SU-DHL-6 (cell line): ENCODE results near the gene LTBP2.

ENCODE experiments used
- EZH2phosphoT487 ChIP-seq: fragments of 200-600 bp; sonication (generic), shearing (Covaris generic); conservative IDR thresholded peaks from 2 replicates; pipeline ENCODE4 v1.6.1; 2018; ENCODE audit warnings: mild to moderate bottlenecking, antibody characterized with exemption, low read length, moderate library complexity, mixed read lengths
- TF ChIP-seq, protein P1 (sequence below): fragments of 200-600 bp; sonication (generic); IDR thresholded peaks from one replicate; pipeline ENCODE4 v1.5.1; 2017; ENCODE audit warnings: antibody characterized with exemption, mild to moderate bottlenecking, low read length, moderate library complexity; ENCODE audit not compliant: insufficient read depth, poor library complexity, severe bottlenecking

DNA sequence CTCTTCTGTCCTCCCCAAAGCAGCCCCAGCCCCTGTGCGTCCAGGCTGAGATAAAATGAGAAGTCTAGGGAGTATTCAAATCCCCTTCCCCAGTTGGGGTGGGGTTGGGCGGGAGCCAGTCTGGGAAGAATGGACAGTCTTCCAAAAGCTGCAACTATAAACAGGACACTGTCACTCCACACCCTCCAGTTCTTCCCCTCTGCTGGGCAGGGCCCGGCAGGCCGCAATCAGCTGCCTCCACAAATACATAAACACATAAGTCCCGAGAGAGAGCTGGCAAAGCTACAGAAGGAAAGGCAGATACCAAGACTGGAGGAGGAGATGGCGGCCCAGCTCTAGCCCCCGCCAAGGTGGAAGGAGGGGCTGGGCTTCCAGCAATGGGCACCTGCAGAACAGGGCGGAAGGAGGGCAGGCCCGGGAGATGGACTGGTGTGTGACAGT is 12.7 kb downstream of the LTBP2 start:
- TF ChIP-seq, protein P1, sequence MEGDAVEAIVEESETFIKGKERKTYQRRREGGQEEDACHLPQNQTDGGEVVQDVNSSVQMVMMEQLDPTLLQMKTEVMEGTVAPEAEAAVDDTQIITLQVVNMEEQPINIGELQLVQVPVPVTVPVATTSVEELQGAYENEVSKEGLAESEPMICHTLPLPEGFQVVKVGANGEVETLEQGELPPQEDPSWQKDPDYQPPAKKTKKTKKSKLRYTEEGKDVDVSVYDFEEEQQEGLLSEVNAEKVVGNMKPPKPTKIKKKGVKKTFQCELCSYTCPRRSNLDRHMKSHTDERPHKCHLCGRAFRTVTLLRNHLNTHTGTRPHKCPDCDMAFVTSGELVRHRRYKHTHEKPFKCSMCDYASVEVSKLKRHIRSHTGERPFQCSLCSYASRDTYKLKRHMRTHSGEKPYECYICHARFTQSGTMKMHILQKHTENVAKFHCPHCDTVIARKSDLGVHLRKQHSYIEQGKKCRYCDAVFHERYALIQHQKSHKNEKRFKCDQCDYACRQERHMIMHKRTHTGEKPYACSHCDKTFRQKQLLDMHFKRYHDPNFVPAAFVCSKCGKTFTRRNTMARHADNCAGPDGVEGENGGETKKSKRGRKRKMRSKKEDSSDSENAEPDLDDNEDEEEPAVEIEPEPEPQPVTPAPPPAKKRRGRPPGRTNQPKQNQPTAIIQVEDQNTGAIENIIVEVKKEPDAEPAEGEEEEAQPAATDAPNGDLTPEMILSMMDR: no peak
- TF ChIP-seq EZH2phosphoT487: no peak
